Peyer's patch (tissue), 4 donors: Measurements from ENCODE around the gene FMNL3. TPM values are rescaled to one million over a fixed set of nuclear protein-coding genes. Genes with fewer than 3 reads are reported as not detected.

ENCODE experiments used
- DNase-seq, 3 donors: peaks; one replicate each; pipeline ENCODE4 v3.0.0-alpha.2; 2017 to 2019
- H3K27ac ChIP-seq, 4 donors: fragments of 200-600 bp; sonication (generic); one replicate each; pipeline ENCODE4 v1.5.1; 2016 to 2019
- H3K27me3 ChIP-seq, 2 donors: fragments of 200-600 bp; sonication (generic); one replicate each; pipeline ENCODE4 v1.5.1; 2019
- H3K36me3 ChIP-seq, 3 donors: fragments of 200-600 bp; sonication (generic); one replicate each; pipeline ENCODE4 v1.5.1; 2016 to 2019
- H3K4me1 ChIP-seq, 4 donors: fragments of 200-600 bp; sonication (generic); one replicate each; pipeline ENCODE4 v1.5.1; 2016 to 2019
- H3K4me3 ChIP-seq, 4 donors: fragments of 200-600 bp; sonication (generic); 1 replicate in 3 of 4; 2 replicates in 1 of 4; pipeline ENCODE4 v1.5.1; 2016 to 2019; ENCODE audit warnings: mild to moderate bottlenecking in 1 of 4
- H3K9me3 ChIP-seq, 4 donors: fragments of 200-600 bp; sonication (generic); one replicate each; pipeline ENCODE4 v1.5.1; 2016 to 2019; ENCODE audit warnings: mild to moderate bottlenecking in 1 of 4
- POLR2A ChIP-seq, 2 donors: fragments of 450-650 bp; IDR thresholded peaks; one replicate each; pipeline ENCODE4 v1.5.1; 2017; ENCODE audit warnings: antibody characterized with exemption in 2 of 2, mild to moderate bottlenecking in 2 of 2, moderate library complexity in 2 of 2
- total RNA-seq, 4 donors: library from RNA; depleted of rRNA; stranded (reverse); fragments of >200 nt; gene quantifications; one replicate each; pipeline ENCODE4 v1.1.0, GENCODE V29; 2016
- TF ChIP-seq, protein P1 (sequence below), 6 experiments: fragments of 450-650 bp in 4 of 6; fragments of 200-600 bp in 2 of 6; sonication (generic) in 1 of 6; IDR thresholded peaks; one replicate each; pipeline ENCODE4 v1.5.1; 2017 to 2019; ENCODE audit warnings: antibody characterized with exemption in 6 of 6, mild to moderate bottlenecking in 3 of 6, moderate library complexity in 1 of 6

Gene FMNL3
- total RNA-seq, 4 donors from 2014 or later: 2.1 to 40.4 (median 8.2) TPM

DNA sequence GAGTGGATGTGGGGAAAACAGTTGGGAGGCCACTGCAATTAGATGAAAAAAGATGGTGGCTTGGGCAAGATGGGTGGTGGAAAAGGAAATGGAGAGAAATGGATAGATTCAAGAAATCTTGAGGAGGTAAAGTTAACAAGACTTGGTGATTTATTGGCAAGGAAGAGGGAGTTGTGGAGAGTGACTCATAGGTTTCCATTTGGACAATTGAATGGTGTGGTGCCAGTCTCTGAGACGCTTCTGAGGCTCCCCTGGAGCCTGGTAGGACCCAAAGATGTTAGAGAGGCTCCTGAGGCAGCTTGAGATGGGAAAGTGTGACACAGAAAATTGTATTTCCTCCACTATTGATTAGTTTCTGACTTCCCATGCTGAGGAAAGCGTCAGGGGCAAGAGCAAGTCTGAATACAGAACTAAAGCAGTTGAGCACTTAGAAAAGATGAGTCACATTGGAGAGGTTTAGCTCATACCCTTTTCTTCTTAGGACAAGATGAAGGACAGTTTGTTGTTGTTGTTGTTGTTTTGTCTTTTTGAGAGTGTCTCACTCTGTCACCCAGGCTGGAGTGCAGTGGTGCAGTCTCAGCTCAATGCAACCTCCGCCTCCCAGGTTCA lies 79.3 kb downstream of the FMNL3 start:
- Histone ChIP-seq H3K4me3 (no peak overlapping the region), H3K36me3 (no peaks in the 10 kb centered on the region), H3K27me3 (no peaks in the 10 kb centered on the region), H3K4me1 (peaks cover 0 to 1% (median 0%) of the 10 kb centered on the region in 4 donors), H3K9me3 (no peaks in the 10 kb centered on the region), H3K27ac (no peak overlapping the region)
- TF ChIP-seq, protein P1, sequence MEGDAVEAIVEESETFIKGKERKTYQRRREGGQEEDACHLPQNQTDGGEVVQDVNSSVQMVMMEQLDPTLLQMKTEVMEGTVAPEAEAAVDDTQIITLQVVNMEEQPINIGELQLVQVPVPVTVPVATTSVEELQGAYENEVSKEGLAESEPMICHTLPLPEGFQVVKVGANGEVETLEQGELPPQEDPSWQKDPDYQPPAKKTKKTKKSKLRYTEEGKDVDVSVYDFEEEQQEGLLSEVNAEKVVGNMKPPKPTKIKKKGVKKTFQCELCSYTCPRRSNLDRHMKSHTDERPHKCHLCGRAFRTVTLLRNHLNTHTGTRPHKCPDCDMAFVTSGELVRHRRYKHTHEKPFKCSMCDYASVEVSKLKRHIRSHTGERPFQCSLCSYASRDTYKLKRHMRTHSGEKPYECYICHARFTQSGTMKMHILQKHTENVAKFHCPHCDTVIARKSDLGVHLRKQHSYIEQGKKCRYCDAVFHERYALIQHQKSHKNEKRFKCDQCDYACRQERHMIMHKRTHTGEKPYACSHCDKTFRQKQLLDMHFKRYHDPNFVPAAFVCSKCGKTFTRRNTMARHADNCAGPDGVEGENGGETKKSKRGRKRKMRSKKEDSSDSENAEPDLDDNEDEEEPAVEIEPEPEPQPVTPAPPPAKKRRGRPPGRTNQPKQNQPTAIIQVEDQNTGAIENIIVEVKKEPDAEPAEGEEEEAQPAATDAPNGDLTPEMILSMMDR (IDR thresholded peaks at IDR 0.05): no peak
- no peak for TF ChIP-seq POLR2A (IDR thresholded peaks at IDR 0.05)
- no peak for DNase-seq

DNA sequence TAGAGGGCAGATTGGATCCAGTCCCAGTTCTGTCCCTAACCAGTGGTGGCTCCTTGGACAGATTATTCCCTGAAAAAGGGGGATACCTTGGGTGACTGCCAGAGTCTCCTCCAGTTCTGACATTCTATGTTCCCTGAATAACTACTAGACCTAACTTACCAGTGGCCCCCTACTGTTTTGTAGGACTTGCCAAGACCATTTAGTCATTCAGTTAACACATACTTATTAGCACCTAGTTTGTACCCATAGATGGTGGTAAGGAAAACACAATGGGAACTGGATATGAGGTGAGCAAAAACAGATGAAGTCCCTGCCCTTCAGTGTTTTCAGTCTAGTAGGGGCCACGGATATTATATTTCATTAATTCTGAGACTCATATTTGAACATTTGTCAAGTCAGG lies 80.4 kb downstream of the FMNL3 start:
- TF ChIP-seq POLR2A (IDR thresholded peaks at IDR 0.05): no peak
- TF ChIP-seq, protein P1 (IDR thresholded peaks at IDR 0.05): no peak
- peaks cover 0 to 11% (median 4%) of the 10 kb centered on the region in 4 donors for H3K4me1 ChIP-seq
- no peaks in the 10 kb centered on the region for H3K36me3 ChIP-seq
- no peaks in the 10 kb centered on the region for H3K27me3 ChIP-seq
- DNase-seq: no peak
- no peak overlapping the region for H3K4me3 ChIP-seq
- H3K27ac ChIP-seq: no peak overlapping the region
- H3K9me3 ChIP-seq: no peaks in the 10 kb centered on the region

DNA sequence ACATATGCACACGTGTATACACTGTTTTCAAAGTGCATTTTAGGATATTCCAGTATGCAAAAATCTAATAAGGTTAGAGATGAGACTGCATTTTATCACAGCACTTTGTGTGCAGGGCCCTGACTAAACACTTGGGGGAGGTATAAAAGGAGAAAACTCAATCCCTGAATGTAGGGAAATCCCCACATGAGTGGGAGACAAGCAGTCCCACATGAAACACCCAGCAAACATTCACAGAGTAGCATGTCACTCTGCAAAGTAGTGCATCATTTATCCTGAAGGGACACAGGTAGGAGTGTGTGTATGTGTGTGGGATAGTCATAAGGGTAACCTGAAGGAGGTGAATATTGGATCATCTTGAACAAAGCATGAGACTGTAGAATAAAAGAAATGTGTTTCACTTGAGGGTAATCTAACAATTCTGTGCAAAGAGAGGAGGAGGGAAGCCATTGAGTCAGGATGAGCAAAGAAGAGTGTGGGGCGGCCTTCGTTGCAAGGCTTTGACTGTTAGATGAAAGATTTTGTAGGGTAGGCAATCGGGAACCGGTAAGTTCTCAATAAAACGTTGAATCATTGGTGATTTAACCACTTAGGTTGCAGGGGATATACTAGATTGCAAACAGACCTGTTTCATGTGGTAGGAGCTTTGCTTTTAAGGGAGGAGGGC lies 80.9 kb downstream of the FMNL3 start:
- Histone ChIP-seq H3K4me3 (no peak overlapping the region), H3K4me1 (peaks cover 0 to 16% (median 9%) of the 10 kb centered on the region in 4 donors), H3K9me3 (no peaks in the 10 kb centered on the region), H3K27ac (no peak overlapping the region), H3K27me3 (no peaks in the 10 kb centered on the region), H3K36me3 (no peaks in the 10 kb centered on the region)
- DNase-seq: no peak
- TF ChIP-seq, protein P1 (IDR thresholded peaks at IDR 0.05): no peak
- TF ChIP-seq POLR2A (IDR thresholded peaks at IDR 0.05): no peak

DNA sequence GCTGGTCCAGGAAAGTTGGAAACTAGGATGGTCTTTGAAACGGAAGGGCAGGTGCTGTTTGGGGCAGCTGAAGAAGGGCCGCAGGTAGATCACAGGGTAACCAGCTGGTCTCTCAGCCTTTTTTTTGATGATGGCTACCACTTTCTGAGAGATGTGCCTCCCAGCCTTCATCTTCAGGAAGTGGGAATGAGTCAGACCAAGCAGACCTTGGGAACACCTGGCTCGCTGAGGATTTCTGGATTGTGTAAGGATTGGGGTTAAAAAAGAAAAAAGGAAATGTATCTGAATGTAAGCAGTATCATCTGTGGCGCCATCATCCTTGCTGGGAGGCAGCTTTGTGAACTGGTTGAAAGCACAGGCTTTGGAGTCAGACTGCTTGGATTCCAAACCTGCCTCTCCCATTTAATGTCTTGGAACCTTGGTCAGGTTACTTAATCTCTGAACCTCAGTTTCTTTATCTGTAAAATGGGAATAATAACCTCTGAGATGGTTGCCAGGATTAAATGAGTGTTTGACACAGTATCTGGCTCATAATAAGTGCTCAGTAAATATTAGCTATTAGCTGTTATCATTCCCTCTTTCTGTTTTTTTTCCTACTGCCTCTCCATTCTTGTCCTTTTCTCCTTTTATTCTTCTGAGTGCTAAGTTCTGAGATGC lies 82.2 kb downstream of the FMNL3 start:
- no peak overlapping the region for H3K27ac ChIP-seq

DNA sequence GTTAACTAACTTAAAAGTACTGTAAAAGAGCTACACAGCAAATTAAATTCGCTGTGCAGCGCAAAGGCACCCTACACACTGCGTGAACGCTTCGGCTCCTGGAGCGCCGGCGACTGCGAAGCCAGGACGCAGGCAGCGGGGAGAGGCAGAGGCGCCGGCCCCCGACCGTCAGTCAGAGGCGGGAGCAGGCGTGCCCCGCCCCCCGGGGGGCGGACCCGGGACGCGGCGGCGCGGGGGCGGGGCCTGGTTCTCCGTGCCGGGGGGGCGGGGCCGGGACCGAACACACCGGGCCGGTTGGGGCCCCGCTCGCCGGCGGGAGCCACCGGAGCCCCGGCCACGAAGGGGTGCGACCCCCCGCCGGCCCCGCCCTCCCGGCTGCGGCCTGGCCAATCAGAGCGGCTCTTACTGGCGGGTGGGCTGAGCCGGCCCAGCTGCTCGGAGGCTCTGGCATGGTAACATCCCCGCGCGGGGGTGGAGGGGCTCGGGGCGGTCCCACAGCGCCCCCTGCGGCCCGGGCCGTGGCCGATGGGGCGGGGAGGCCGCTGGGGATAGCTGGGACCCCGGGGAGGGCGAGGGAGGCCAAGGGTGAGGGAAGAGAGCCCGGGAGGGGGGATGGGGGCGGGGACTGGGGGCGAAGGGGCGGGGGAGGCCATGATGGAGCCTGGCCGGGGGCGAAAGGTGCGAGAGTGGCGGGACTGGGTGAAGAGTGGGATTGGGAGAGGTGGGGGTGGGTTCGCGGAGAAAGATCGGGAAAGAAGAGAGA lies 83.9 kb downstream of the FMNL3 start, which contains the start of gene PRPF40B:
Gene PRPF40B (plus strand): TSS at position 420 of the 763 bp plus-strand sequence. CDS start 30 bp downstream, at position 450.
- peak; percentile 85 to 94 (median 91) for DNase-seq
- peak; percentile 71 to 86 for TF ChIP-seq POLR2A (IDR thresholded peaks at IDR 0.05)
- TF ChIP-seq, protein P1 (IDR thresholded peaks at IDR 0.05): peak; percentile 25 to 59 (median 48)
- Histone ChIP-seq H3K27ac (peak within 1 kb of the TSS; percentile 44 to 80 (median 76)), H3K9me3 (no peaks in the 10 kb centered on the region), H3K4me1 (peaks cover 0 to 16% (median 9%) of the 10 kb centered on the region in 4 donors), H3K4me3 (peak within 1 kb of the TSS; percentile 52 to 73 (median 68)), H3K27me3 (no peaks in the 10 kb centered on the region), H3K36me3 (no peaks in the 10 kb centered on the region)

More for the DNA sequence above, 82.2 kb downstream of the FMNL3 start:
- TF ChIP-seq, protein P1 (IDR thresholded peaks at IDR 0.05): no peak
- TF ChIP-seq POLR2A (IDR thresholded peaks at IDR 0.05): no peak
- Histone ChIP-seq H3K36me3 (no peaks in the 10 kb centered on the region), H3K4me1 (peaks cover 0 to 16% (median 9%) of the 10 kb centered on the region in 4 donors), H3K9me3 (no peaks in the 10 kb centered on the region), H3K27me3 (no peaks in the 10 kb centered on the region), H3K4me3 (no peak overlapping the region)
- DNase-seq: no peak
